GM10847 (cell line): Measurements from ENCODE around the gene RAB3GAP1.

Experiments
- POLR2A ChIP-seq: IDR thresholded peaks from 2 replicates; pipeline ENCODE4 v1.6.1; 2011; ENCODE audit not compliant: insufficient read length; ENCODE audit errors: extremely low read depth

The RAB3GAP1 gene

GRCh38 chr2:135212757-135213156 is 160.7 kb downstream of the RAB3GAP1 start:
- no peak for TF ChIP-seq POLR2A

GRCh38 chr2:135218426-135218825 is 166.3 kb downstream of the RAB3GAP1 start:
- TF ChIP-seq POLR2A, result no peak

DNA sequence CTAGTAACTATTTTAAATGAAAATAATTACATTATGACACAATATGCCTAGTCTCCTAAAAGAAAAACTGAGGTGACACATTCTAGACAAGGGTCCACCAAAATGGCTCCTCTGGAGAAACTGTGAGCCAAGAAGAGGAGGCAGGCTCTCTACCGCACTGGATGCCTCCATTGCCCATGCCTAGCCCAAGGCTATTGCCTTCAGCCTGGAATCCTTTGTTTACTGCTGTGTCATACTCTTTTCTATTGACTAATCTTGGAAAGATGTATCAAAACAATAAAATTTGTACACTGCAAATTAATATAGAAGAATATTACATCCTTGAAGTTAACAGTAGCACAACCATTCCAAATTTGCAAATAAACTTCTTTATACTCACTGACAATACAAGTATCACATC is 167.1 kb downstream of the RAB3GAP1 start:
- no peak for TF ChIP-seq POLR2A
